ENCODE results near the gene NXPH1.

DNA sequence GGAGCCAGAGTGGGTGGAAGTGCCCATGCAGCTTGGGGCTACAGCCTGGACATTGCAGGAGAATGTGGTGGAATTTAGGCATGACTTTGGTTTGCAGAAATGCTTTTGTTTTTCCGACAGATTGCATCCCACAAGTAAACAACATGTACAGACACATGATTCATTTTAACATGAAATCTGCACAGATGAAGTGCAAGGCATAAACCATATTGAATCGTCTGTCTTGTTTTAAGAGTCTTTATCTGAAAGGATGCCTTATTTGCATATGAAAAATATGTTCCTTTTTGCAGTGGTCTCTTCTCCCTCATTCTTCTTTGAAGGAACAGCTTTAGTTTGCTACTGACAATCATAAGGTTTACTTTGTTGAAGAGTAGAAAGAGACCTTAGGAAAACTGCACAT, 94.9 kb downstream of the NXPH1 start:
- TF ChIP-seq, protein P1, sequence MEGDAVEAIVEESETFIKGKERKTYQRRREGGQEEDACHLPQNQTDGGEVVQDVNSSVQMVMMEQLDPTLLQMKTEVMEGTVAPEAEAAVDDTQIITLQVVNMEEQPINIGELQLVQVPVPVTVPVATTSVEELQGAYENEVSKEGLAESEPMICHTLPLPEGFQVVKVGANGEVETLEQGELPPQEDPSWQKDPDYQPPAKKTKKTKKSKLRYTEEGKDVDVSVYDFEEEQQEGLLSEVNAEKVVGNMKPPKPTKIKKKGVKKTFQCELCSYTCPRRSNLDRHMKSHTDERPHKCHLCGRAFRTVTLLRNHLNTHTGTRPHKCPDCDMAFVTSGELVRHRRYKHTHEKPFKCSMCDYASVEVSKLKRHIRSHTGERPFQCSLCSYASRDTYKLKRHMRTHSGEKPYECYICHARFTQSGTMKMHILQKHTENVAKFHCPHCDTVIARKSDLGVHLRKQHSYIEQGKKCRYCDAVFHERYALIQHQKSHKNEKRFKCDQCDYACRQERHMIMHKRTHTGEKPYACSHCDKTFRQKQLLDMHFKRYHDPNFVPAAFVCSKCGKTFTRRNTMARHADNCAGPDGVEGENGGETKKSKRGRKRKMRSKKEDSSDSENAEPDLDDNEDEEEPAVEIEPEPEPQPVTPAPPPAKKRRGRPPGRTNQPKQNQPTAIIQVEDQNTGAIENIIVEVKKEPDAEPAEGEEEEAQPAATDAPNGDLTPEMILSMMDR (IDR thresholded peaks at IDR 0.05): no peak
- TF ChIP-seq EZH2 (IDR thresholded peaks at IDR 0.05): no peak
